SU-DHL-6 (cell line): ENCODE measurements around the gene TCHHL1.

Source experiments
- EZH2phosphoT487 ChIP-seq: fragments of 200-600 bp; sonication (generic), shearing (Covaris generic); conservative IDR thresholded peaks from 2 replicates; pipeline ENCODE4 v1.6.1; 2018; ENCODE audit warnings: mild to moderate bottlenecking, antibody characterized with exemption, low read length, moderate library complexity, mixed read lengths
- TF ChIP-seq, protein P1 (sequence below): fragments of 200-600 bp; sonication (generic); IDR thresholded peaks from one replicate; pipeline ENCODE4 v1.5.1; 2017; ENCODE audit warnings: antibody characterized with exemption, mild to moderate bottlenecking, low read length, moderate library complexity; ENCODE audit not compliant: insufficient read depth, poor library complexity, severe bottlenecking

DNA sequence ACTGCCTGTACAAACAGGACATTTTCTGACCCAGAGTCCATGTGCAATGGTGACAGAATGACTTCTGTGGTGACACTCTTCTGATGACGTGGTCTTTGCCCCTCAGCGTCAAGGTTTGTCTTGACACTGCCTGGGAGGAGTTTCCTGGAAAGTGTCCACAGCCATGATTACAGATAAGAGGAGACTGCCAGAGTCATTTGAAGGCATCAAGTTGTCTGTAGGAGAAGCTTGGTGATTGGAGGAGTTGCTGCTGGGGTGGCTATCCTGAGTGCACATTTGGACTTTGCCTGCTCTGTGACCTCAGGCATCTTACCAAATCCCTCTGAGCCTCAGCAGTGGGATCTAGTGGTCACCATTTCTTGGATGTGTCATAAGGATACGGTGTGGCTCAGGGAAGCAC, 17.7 kb downstream of the TCHHL1 start:
- TF ChIP-seq, protein P1, sequence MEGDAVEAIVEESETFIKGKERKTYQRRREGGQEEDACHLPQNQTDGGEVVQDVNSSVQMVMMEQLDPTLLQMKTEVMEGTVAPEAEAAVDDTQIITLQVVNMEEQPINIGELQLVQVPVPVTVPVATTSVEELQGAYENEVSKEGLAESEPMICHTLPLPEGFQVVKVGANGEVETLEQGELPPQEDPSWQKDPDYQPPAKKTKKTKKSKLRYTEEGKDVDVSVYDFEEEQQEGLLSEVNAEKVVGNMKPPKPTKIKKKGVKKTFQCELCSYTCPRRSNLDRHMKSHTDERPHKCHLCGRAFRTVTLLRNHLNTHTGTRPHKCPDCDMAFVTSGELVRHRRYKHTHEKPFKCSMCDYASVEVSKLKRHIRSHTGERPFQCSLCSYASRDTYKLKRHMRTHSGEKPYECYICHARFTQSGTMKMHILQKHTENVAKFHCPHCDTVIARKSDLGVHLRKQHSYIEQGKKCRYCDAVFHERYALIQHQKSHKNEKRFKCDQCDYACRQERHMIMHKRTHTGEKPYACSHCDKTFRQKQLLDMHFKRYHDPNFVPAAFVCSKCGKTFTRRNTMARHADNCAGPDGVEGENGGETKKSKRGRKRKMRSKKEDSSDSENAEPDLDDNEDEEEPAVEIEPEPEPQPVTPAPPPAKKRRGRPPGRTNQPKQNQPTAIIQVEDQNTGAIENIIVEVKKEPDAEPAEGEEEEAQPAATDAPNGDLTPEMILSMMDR = no peak
- TF ChIP-seq EZH2phosphoT487 = no peak
